ENCODE results near the gene CNTNAP5. TPM values are rescaled to one million over a fixed set of nuclear protein-coding genes. Genes with fewer than 3 reads are reported as not detected.

Gene CNTNAP5
- total RNA-seq, 3 donors from 2014 or later (not counting 1 experiment from before 2014, with no cell fraction given): not detected

GRCh38 chr2:124254621-124255020 is 229.5 kb downstream of the CNTNAP5 start:
- no peak overlapping the region for H3K27ac Mint-ChIP-seq
- no peak overlapping the region for H3K4me3 Mint-ChIP-seq
- ATAC-seq (no peak), DNase-seq (no peak)
- TF ChIP-seq CTCF (IDR thresholded peaks at IDR 0.05): no peak
- H3K36me3 ChIP-seq (ENCODE audit: control insufficient read depth, insufficient read depth, low read length): no peaks in the 10 kb centered on the region
- H3K36me3 Mint-ChIP-seq: peaks cover 2% of the 10 kb centered on the region
- intact Hi-C loops (cut with micrococcal nuclease): no loop called here
- no peaks in the 10 kb centered on the region for H3K4me1 ChIP-seq (ENCODE audit: control insufficient read depth, insufficient read depth, low read length)
- no peaks in the 10 kb centered on the region for H3K27me3 Mint-ChIP-seq (ENCODE audit: low read depth in 2 of 2)
- no peak overlapping the region for H3K27ac ChIP-seq (ENCODE audit: low read length)
- H3K9me3 ChIP-seq (ENCODE audit: control insufficient read depth, insufficient read depth, low read length): no peaks in the 10 kb centered on the region
- 95% methylated on average over 5 of the region's 5 CpGs for WGBS (ENCODE audit: insufficient coverage)
- peaks cover 2 to 7% of the 10 kb centered on the region in 2 donors for H3K9me3 Mint-ChIP-seq
- H3K27me3 ChIP-seq (ENCODE audit: control insufficient read depth, insufficient read depth, low read length): no peaks in the 10 kb centered on the region
- H3K4me3 ChIP-seq (ENCODE audit: low read length): no peak overlapping the region
- H3K4me1 Mint-ChIP-seq: no peaks in the 10 kb centered on the region

GRCh38 chr2:124257120-124257519 is 232.0 kb downstream of the CNTNAP5 start:
- Histone ChIP-seq H3K27ac (ENCODE audit: low read length) (no peak overlapping the region), H3K9me3 (ENCODE audit: control insufficient read depth, insufficient read depth, low read length) (no peaks in the 10 kb centered on the region), H3K36me3 (ENCODE audit: control insufficient read depth, insufficient read depth, low read length) (no peaks in the 10 kb centered on the region), H3K4me3 (ENCODE audit: low read length) (no peak overlapping the region), H3K4me1 (ENCODE audit: control insufficient read depth, insufficient read depth, low read length) (no peaks in the 10 kb centered on the region), H3K27me3 (ENCODE audit: control insufficient read depth, insufficient read depth, low read length) (no peaks in the 10 kb centered on the region)
- Mint-ChIP-seq H3K27me3 (ENCODE audit: low read depth in 2 of 2) (no peaks in the 10 kb centered on the region), H3K4me3 (no peak overlapping the region), H3K27ac (no peak overlapping the region), H3K36me3 (peaks cover 9% of the 10 kb centered on the region), H3K9me3 (peaks cover 2 to 7% of the 10 kb centered on the region in 2 donors), H3K4me1 (no peaks in the 10 kb centered on the region)
- intact Hi-C loops (cut with micrococcal nuclease): no loop called here
- 88% methylated on average over 1 of the region's 1 CpG for WGBS (ENCODE audit: insufficient coverage)
- DNase-seq (no peak), ATAC-seq (no peak)
- TF ChIP-seq CTCF (IDR thresholded peaks at IDR 0.05): no peak

- ATAC-seq: no peak
These were observed 233.2 kb downstream of the CNTNAP5 start for GRCh38 chr2:124258140-124258880.

More at GRCh38 chr2:124258140-124258880, 233.2 kb downstream of the CNTNAP5 start:
- no peak overlapping the region for H3K27ac ChIP-seq (ENCODE audit: low read length)
- no peaks in the 10 kb centered on the region for H3K4me1 Mint-ChIP-seq
- no peak overlapping the region for H3K4me3 ChIP-seq (ENCODE audit: low read length)
- H3K27ac Mint-ChIP-seq: no peak overlapping the region
- WGBS (ENCODE audit: insufficient coverage): 85% methylated on average over 4 of the region's 6 CpGs
- no peaks in the 10 kb centered on the region for H3K4me1 ChIP-seq (ENCODE audit: control insufficient read depth, insufficient read depth, low read length)
- H3K4me3 Mint-ChIP-seq: no peak overlapping the region
- H3K27me3 ChIP-seq (ENCODE audit: control insufficient read depth, insufficient read depth, low read length): no peaks in the 10 kb centered on the region
- intact Hi-C loops (cut with micrococcal nuclease): no loop called here
- no peak for DNase-seq
- no peak for TF ChIP-seq CTCF (IDR thresholded peaks at IDR 0.05)
- no peaks in the 10 kb centered on the region for H3K9me3 ChIP-seq (ENCODE audit: control insufficient read depth, insufficient read depth, low read length)
- H3K36me3 ChIP-seq (ENCODE audit: control insufficient read depth, insufficient read depth, low read length): no peaks in the 10 kb centered on the region
- H3K27me3 Mint-ChIP-seq (ENCODE audit: low read depth in 2 of 2): no peaks in the 10 kb centered on the region
- H3K9me3 Mint-ChIP-seq: peaks cover 4 to 7% of the 10 kb centered on the region in 2 donors
- peaks cover 9% of the 10 kb centered on the region for H3K36me3 Mint-ChIP-seq

Data from natural killer cell (primary cell).